Liver (tissue), 9 donors: ENCODE results near the gene PCNX3. TPM values are rescaled to one million over a fixed set of nuclear protein-coding genes. Genes with fewer than 3 reads are reported as not detected.
"Not testable (repeated sequence)": the region's sequence is repeated elsewhere in the genome, so short reads cannot be mapped to it uniquely, and the experiment has no call there.

Experiments used
- DNase-seq: peaks from one replicate; pipeline ENCODE4 v3.0.0-alpha.2; 2017; ENCODE audit warnings: low spot score
- H3K27ac ChIP-seq, 2 donors: one replicate each; pipeline ENCODE4 v1.7.0; 2013; ENCODE audit warnings: inconsistent platforms in 2 of 2, low read length in 2 of 2, control low read depth in 1 of 2, low read depth in 1 of 2, mild to moderate bottlenecking in 1 of 2
- H3K27me3 ChIP-seq, 4 donors: one replicate each; pipeline versions ENCODE4 v1.6.1 to v1.7.0; 2013; ENCODE audit warnings: low read length in 3 of 4, inconsistent platforms in 1 of 4, mild to moderate bottlenecking in 1 of 4, moderate library complexity in 1 of 4; ENCODE audit not compliant: control insufficient read depth in 4 of 4, insufficient read depth in 4 of 4
- H3K36me3 ChIP-seq, 4 donors: one replicate each; pipeline versions ENCODE4 v1.6.1 to v1.7.0; 2013; ENCODE audit warnings: low read length in 3 of 4, mild to moderate bottlenecking in 3 of 4, low read depth in 1 of 4, moderate library complexity in 1 of 4; ENCODE audit not compliant: control insufficient read depth in 4 of 4, insufficient read depth in 3 of 4
- H3K4me1 ChIP-seq, 4 donors: one replicate each; pipeline versions ENCODE4 v1.6.1 to v1.7.0; 2013; ENCODE audit warnings: low read length in 3 of 4, mild to moderate bottlenecking in 3 of 4, moderate library complexity in 1 of 4; ENCODE audit not compliant: control insufficient read depth in 4 of 4, insufficient read depth in 4 of 4
- H3K4me3 ChIP-seq, 3 donors: one replicate each; pipeline versions ENCODE4 v1.6.1 to v1.7.0; 2013; ENCODE audit warnings: low read length in 3 of 3, control low read depth in 1 of 3, low read depth in 1 of 3, mild to moderate bottlenecking in 1 of 3
- H3K9ac ChIP-seq, 2 donors: one replicate each; pipeline ENCODE4 v1.7.0; 2013; ENCODE audit warnings: low read length in 2 of 2, mild to moderate bottlenecking in 2 of 2, moderate library complexity in 2 of 2, control low read depth in 1 of 2, low read depth in 1 of 2
- H3K9me3 ChIP-seq, 4 donors: one replicate each; pipeline versions ENCODE4 v1.6.1 to v1.7.0; 2013; ENCODE audit warnings: low read length in 3 of 4; ENCODE audit not compliant: control insufficient read depth in 4 of 4
- ATF3 ChIP-seq: IDR thresholded peaks from 2 replicates; pipeline ENCODE4 v1.6.1; 2016; ENCODE audit warnings: antibody characterized with exemption
- EGR1 ChIP-seq, 2 donors: IDR thresholded peaks; 2 replicates each; pipeline ENCODE4 v1.6.1; 2016 to 2018; ENCODE audit warnings: antibody characterized with exemption in 2 of 2, low read depth in 2 of 2
- FOXA1 ChIP-seq: IDR thresholded peaks from 2 replicates; pipeline ENCODE4 v1.6.1; 2016; ENCODE audit warnings: antibody characterized with exemption
- FOXA2 ChIP-seq: IDR thresholded peaks from 2 replicates; pipeline ENCODE4 v1.6.1; 2016; ENCODE audit warnings: antibody characterized with exemption
- GABPA ChIP-seq, 2 donors: IDR thresholded peaks in 1 of 2; conservative IDR thresholded peaks in 1 of 2; 2 replicates each; pipeline ENCODE4 v1.6.1; 2016; ENCODE audit warnings: antibody characterized with exemption in 2 of 2, mild to moderate bottlenecking in 1 of 2, moderate library complexity in 1 of 2
- HNF4A ChIP-seq, 2 donors: conservative IDR thresholded peaks; 2 replicates each; pipeline ENCODE4 v1.6.1; 2016; ENCODE audit warnings: antibody characterized with exemption in 2 of 2, mild to moderate bottlenecking in 2 of 2
- HNF4G ChIP-seq: IDR thresholded peaks from 2 replicates; pipeline ENCODE4 v1.6.1; 2016; ENCODE audit warnings: antibody characterized with exemption
- JUND ChIP-seq, 2 donors: IDR thresholded peaks; 2 replicates each; pipeline ENCODE4 v1.6.1; 2016; ENCODE audit warnings: antibody characterized with exemption in 2 of 2
- NR2F2 ChIP-seq: IDR thresholded peaks from 2 replicates; pipeline ENCODE4 v1.6.1; 2016; ENCODE audit warnings: antibody characterized with exemption
- RAD21 ChIP-seq, 2 donors: IDR thresholded peaks; 2 replicates each; pipeline ENCODE4 v1.6.1; 2016; ENCODE audit warnings: antibody characterized with exemption in 2 of 2, mild to moderate bottlenecking in 2 of 2
- RXRA ChIP-seq, 2 donors: IDR thresholded peaks; 2 replicates each; pipeline ENCODE4 v1.6.1; 2017 to 2018; ENCODE audit warnings: antibody characterized with exemption in 2 of 2, mild to moderate bottlenecking in 1 of 2
- SP1 ChIP-seq: IDR thresholded peaks from 2 replicates; pipeline ENCODE4 v1.6.1; 2018; ENCODE audit warnings: antibody characterized with exemption, mild to moderate bottlenecking
- TAF1 ChIP-seq: conservative IDR thresholded peaks from 2 replicates; pipeline ENCODE4 v1.6.1; 2016; ENCODE audit warnings: antibody characterized with exemption, mild to moderate bottlenecking
- YY1 ChIP-seq: IDR thresholded peaks from 2 replicates; pipeline ENCODE4 v1.6.1; 2016; ENCODE audit warnings: antibody characterized with exemption, mild to moderate bottlenecking
- WGBS: extraction: QIAGEN DNeasy Blood & Tissue Kit; methylation state at CpG from one replicate; pipeline ENCODE4 v1.1.7; 2013; 5-methylcytosine and 5-hydroxymethylcytosine counted together
- polyA plus RNA-seq, 2 donors: library from polyadenylated mRNA; stranded (reverse) in 1 of 2; unstranded in 1 of 2; fragments of 200-250 nt in 1 of 2; fragments of >200 nt in 1 of 2; fragmentation: Nextera tagmentation in 1 of 2; extraction: Ambion mirVana in 1 of 2; gene quantifications; one replicate each; pipeline versions ENCODE4 v1.2.1 to v1.2.3, GENCODE V29; 2013 to 2015
- total RNA-seq, 2 donors: library from RNA; depleted of rRNA; stranded (reverse); fragments of >200 nt; gene quantifications; one replicate each; pipeline ENCODE4 v1.2.3, GENCODE V29; 2014
- TF ChIP-seq, protein P1 (sequence below): IDR thresholded peaks from 2 replicates; pipeline ENCODE4 v1.6.1; 2016; ENCODE audit warnings: antibody characterized with exemption, mild to moderate bottlenecking
- TF ChIP-seq, protein P2 (sequence below): IDR thresholded peaks from 2 replicates; pipeline ENCODE4 v1.6.1; 2016; ENCODE audit warnings: antibody characterized with exemption
- TF ChIP-seq, protein P3 (sequence below): fragments of 150-350 bp; IDR thresholded peaks from 2 replicates; pipeline ENCODE4 v1.5.1; 2017; ENCODE audit warnings: improper control_type of control experiment, low read depth, low read length; ENCODE audit not compliant: missing input control
- TF ChIP-seq, protein P4 (sequence below): IDR thresholded peaks from 2 replicates; pipeline ENCODE4 v1.6.1; 2016; ENCODE audit warnings: antibody characterized with exemption
- donor health status: healthy.
- donor health status: healthy.
- donor health status: healthy.
- donor health status: healthy.
- donor health status: healthy.

Gene PCNX3
- total and polyA plus RNA-seq, 4 donors: 4.7 to 13.4 (median 12.1) TPM

GRCh38 chr11:65680192-65680743, 64.7 kb downstream of the PCNX3 start:
- Histone ChIP-seq H3K27me3 (no peaks in the 10 kb centered on the region), H3K9ac (no peak overlapping the region), H3K4me1 (peaks cover 0 to 5% (median under 1%) of the 10 kb centered on the region in 4 donors), H3K27ac (no peak overlapping the region), H3K4me3 (no peak overlapping the region), H3K36me3 (no peaks in the 10 kb centered on the region), H3K9me3 (no peaks in the 10 kb centered on the region)
- WGBS: 56% methylated on average over 5 of the region's 5 CpGs
- TF ChIP-seq RXRA (IDR thresholded peaks at IDR 0.05) (peak; percentile 76 to 86), SP1 (peak; percentile 75), HNF4A (conservative IDR thresholded peaks at IDR 0.05) (peak; percentile 72 to 78), EGR1 (IDR thresholded peaks at IDR 0.05; ENCODE audit: low read depth in 2 of 2) (no peak), TAF1 (no peak), NR2F2 (no peak), ATF3 (no peak), GABPA (IDR thresholded peaks at IDR 0.05 in 1 of 2, conservative IDR thresholded peaks at IDR 0.05 in 1 of 2) (no peak), HNF4G (peak; percentile 24), FOXA2 (no peak), YY1 (peak; percentile 73), FOXA1 (no peak), RAD21 (IDR thresholded peaks at IDR 0.05) (no peak), JUND (IDR thresholded peaks at IDR 0.05) (no peak)
- TF ChIP-seq, protein P1, sequence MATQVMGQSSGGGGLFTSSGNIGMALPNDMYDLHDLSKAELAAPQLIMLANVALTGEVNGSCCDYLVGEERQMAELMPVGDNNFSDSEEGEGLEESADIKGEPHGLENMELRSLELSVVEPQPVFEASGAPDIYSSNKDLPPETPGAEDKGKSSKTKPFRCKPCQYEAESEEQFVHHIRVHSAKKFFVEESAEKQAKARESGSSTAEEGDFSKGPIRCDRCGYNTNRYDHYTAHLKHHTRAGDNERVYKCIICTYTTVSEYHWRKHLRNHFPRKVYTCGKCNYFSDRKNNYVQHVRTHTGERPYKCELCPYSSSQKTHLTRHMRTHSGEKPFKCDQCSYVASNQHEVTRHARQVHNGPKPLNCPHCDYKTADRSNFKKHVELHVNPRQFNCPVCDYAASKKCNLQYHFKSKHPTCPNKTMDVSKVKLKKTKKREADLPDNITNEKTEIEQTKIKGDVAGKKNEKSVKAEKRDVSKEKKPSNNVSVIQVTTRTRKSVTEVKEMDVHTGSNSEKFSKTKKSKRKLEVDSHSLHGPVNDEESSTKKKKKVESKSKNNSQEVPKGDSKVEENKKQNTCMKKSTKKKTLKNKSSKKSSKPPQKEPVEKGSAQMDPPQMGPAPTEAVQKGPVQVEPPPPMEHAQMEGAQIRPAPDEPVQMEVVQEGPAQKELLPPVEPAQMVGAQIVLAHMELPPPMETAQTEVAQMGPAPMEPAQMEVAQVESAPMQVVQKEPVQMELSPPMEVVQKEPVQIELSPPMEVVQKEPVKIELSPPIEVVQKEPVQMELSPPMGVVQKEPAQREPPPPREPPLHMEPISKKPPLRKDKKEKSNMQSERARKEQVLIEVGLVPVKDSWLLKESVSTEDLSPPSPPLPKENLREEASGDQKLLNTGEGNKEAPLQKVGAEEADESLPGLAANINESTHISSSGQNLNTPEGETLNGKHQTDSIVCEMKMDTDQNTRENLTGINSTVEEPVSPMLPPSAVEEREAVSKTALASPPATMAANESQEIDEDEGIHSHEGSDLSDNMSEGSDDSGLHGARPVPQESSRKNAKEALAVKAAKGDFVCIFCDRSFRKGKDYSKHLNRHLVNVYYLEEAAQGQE: no peak
- TF ChIP-seq, protein P2, sequence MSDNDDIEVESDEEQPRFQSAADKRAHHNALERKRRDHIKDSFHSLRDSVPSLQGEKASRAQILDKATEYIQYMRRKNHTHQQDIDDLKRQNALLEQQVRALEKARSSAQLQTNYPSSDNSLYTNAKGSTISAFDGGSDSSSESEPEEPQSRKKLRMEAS: no peak
- TF ChIP-seq, protein P3, sequence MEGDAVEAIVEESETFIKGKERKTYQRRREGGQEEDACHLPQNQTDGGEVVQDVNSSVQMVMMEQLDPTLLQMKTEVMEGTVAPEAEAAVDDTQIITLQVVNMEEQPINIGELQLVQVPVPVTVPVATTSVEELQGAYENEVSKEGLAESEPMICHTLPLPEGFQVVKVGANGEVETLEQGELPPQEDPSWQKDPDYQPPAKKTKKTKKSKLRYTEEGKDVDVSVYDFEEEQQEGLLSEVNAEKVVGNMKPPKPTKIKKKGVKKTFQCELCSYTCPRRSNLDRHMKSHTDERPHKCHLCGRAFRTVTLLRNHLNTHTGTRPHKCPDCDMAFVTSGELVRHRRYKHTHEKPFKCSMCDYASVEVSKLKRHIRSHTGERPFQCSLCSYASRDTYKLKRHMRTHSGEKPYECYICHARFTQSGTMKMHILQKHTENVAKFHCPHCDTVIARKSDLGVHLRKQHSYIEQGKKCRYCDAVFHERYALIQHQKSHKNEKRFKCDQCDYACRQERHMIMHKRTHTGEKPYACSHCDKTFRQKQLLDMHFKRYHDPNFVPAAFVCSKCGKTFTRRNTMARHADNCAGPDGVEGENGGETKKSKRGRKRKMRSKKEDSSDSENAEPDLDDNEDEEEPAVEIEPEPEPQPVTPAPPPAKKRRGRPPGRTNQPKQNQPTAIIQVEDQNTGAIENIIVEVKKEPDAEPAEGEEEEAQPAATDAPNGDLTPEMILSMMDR: no peak
- TF ChIP-seq, protein P4, sequence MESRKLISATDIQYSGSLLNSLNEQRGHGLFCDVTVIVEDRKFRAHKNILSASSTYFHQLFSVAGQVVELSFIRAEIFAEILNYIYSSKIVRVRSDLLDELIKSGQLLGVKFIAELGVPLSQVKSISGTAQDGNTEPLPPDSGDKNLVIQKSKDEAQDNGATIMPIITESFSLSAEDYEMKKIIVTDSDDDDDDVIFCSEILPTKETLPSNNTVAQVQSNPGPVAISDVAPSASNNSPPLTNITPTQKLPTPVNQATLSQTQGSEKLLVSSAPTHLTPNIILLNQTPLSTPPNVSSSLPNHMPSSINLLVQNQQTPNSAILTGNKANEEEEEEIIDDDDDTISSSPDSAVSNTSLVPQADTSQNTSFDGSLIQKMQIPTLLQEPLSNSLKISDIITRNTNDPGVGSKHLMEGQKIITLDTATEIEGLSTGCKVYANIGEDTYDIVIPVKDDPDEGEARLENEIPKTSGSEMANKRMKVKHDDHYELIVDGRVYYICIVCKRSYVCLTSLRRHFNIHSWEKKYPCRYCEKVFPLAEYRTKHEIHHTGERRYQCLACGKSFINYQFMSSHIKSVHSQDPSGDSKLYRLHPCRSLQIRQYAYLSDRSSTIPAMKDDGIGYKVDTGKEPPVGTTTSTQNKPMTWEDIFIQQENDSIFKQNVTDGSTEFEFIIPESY: no peak
- no peak for DNase-seq

- H3K27ac ChIP-seq, H3K9ac ChIP-seq, H3K9me3 ChIP-seq, H3K27me3 ChIP-seq, H3K36me3 ChIP-seq, H3K4me3 ChIP-seq, H3K4me1 ChIP-seq, DNase-seq: not testable (repeated sequence)
- WGBS: 93% methylated on average over 6 of the region's 6 CpGs
These were observed 67.9 kb downstream of the PCNX3 start for GRCh38 chr11:65683480-65683879.
